Osteocyte (in vitro differentiated cells): ENCODE results near the gene ABHD17C. TPM values are rescaled to one million over a fixed set of nuclear protein-coding genes. Genes with fewer than 3 reads are reported as not detected.

Experiments used
- DNase-seq: peaks from one replicate; pipeline ENCODE4 v3.0.0; 2021; ENCODE audit warnings: mixed read lengths; ENCODE audit not compliant: unreplicated experiment; ENCODE audit errors: extremely low spot score
- H3K27ac Mint-ChIP-seq: one replicate; pipeline ENCODE4 v1.8.0; 2021; ENCODE audit warnings: mild to moderate bottlenecking, mixed read lengths; ENCODE audit not compliant: unreplicated experiment
- H3K27me3 Mint-ChIP-seq: one replicate; pipeline ENCODE4 v1.8.0; 2021; ENCODE audit warnings: mixed read lengths; ENCODE audit not compliant: unreplicated experiment
- H3K36me3 Mint-ChIP-seq: one replicate; pipeline ENCODE4 v1.8.0; 2021; ENCODE audit warnings: mixed read lengths; ENCODE audit not compliant: unreplicated experiment
- H3K4me1 Mint-ChIP-seq: one replicate; pipeline ENCODE4 v1.8.0; 2021; ENCODE audit warnings: mixed read lengths; ENCODE audit not compliant: unreplicated experiment
- H3K4me3 Mint-ChIP-seq: one replicate; pipeline ENCODE4 v1.8.0; 2021; ENCODE audit warnings: mild to moderate bottlenecking, moderate library complexity, mixed read lengths; ENCODE audit not compliant: unreplicated experiment
- H3K9me3 Mint-ChIP-seq: one replicate; pipeline ENCODE4 v1.8.0; 2021; ENCODE audit warnings: mixed read lengths; ENCODE audit not compliant: unreplicated experiment
- total RNA-seq: library from RNA; stranded (reverse); gene quantifications from 2 replicates; pipeline ENCODE4 v1.2.1, GENCODE V29; 2021
- TF ChIP-seq, protein P1 (sequence below): fragments of 200-600 bp; sonication (generic); IDR thresholded peaks from 2 replicates; pipeline ENCODE4 v1.5.0; 2021; ENCODE audit warnings: antibody characterized with exemption, mild to moderate bottlenecking, moderate library complexity

Gene ABHD17C
- total RNA-seq, 1 donor from 2014 or later: 14.4 TPM

DNA sequence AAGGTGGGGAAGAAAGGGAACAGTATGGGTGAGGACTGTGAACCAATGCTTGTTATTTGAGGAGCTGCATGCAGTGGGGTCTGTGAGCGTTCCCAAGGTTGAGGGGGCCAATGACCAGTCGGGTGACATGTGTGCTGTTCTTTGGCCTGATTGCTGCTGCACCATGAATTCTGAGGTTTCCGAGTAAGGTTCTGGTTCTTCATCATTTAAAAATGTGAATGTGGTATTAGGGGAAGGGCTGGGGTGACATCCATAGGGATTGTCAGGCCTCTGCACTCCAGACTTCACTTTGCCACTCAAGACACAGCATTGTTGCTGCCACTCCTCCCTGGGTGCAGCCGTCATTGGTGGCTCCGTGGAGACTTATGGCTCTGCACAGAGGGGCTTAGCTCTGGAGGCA is 32.5 kb downstream of the ABHD17C start:
- Mint-ChIP-seq H3K4me3 (no peak overlapping the region), H3K27me3 (no peaks in the 10 kb centered on the region), H3K27ac (no peak overlapping the region), H3K36me3 (peaks cover 6% of the 10 kb centered on the region), H3K4me1 (peaks cover 11% of the 10 kb centered on the region), H3K9me3 (no peaks in the 10 kb centered on the region)
- TF ChIP-seq, protein P1, sequence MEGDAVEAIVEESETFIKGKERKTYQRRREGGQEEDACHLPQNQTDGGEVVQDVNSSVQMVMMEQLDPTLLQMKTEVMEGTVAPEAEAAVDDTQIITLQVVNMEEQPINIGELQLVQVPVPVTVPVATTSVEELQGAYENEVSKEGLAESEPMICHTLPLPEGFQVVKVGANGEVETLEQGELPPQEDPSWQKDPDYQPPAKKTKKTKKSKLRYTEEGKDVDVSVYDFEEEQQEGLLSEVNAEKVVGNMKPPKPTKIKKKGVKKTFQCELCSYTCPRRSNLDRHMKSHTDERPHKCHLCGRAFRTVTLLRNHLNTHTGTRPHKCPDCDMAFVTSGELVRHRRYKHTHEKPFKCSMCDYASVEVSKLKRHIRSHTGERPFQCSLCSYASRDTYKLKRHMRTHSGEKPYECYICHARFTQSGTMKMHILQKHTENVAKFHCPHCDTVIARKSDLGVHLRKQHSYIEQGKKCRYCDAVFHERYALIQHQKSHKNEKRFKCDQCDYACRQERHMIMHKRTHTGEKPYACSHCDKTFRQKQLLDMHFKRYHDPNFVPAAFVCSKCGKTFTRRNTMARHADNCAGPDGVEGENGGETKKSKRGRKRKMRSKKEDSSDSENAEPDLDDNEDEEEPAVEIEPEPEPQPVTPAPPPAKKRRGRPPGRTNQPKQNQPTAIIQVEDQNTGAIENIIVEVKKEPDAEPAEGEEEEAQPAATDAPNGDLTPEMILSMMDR: no peak
- DNase-seq: no peak

DNA sequence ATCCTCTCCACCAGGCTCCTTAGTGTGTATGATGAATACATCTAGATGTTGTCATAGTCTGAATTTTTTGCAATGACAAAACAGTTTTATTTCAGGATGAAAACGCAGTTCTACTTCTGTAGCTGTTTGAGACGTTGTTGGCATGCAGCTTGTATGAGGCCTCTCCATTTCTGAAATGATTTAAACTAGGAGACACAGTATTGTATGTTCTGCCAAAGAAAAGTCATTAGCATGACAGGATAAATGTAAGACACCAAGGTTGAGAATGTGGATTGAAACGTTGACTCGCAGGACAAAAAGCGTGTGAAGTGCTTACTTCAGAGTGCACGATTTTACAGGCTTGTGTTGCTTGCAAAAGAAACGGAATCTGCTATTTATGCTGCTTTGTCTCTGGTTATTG is 35.3 kb downstream of the ABHD17C start:
- H3K9me3 Mint-ChIP-seq: no peaks in the 10 kb centered on the region
- DNase-seq: no peak
- TF ChIP-seq, protein P1: no peak
- H3K4me3 Mint-ChIP-seq: no peak overlapping the region
- H3K27me3 Mint-ChIP-seq: no peaks in the 10 kb centered on the region
- H3K27ac Mint-ChIP-seq: no peak overlapping the region
- H3K4me1 Mint-ChIP-seq: peaks cover 11% of the 10 kb centered on the region
- peaks cover 6% of the 10 kb centered on the region for H3K36me3 Mint-ChIP-seq

DNA sequence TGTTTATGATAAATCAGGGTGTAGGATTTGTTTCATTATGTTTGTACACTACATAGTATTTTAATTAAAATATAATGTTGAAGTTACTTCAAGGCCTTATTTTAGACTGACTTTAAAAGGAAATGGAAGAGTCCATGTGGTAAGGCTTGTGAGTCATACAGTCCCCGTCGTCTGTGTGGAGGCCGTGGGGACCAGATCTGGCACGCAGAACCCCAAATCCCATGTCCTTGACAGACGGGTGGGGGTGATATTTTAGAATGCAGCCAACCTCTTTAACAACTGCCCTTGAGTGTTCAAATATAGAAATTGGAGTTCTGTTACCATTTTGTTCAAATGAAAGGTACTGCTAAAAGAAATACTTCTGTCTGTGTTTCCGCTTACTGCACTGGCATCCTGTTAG is 35.8 kb downstream of the ABHD17C start:
- no peaks in the 10 kb centered on the region for H3K27me3 Mint-ChIP-seq
- no peak overlapping the region for H3K27ac Mint-ChIP-seq
- H3K4me1 Mint-ChIP-seq: peaks cover 14% of the 10 kb centered on the region
- peaks cover 10% of the 10 kb centered on the region for H3K36me3 Mint-ChIP-seq
- no peak for DNase-seq
- H3K4me3 Mint-ChIP-seq: no peak overlapping the region
- H3K9me3 Mint-ChIP-seq: no peaks in the 10 kb centered on the region
- TF ChIP-seq, protein P1: no peak

DNA sequence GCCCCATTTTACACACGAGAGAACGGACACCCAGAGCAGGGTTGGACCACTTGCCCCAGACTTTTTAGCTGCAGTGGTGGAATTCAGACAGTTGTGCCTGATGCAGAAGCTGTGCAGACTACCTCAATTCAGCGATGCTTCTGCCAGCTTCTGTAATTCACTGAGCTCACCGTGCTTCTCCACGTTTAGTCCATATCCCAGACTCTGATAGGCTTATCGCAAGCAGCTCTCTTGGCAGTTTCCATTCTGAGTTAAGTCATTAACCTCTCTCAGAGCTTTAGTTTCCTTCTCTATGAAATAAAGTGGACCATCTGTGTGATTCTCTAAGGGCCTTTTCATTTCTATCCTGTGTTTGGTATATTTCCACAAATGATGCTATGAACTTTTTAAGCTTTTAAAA is 37.1 kb downstream of the ABHD17C start:
- TF ChIP-seq, protein P1: no peak
- no peaks in the 10 kb centered on the region for H3K9me3 Mint-ChIP-seq
- H3K4me1 Mint-ChIP-seq: peaks cover 10% of the 10 kb centered on the region
- H3K36me3 Mint-ChIP-seq: peaks cover 4% of the 10 kb centered on the region
- no peak for DNase-seq
- no peak overlapping the region for H3K27ac Mint-ChIP-seq
- no peak overlapping the region for H3K4me3 Mint-ChIP-seq
- no peaks in the 10 kb centered on the region for H3K27me3 Mint-ChIP-seq

DNA sequence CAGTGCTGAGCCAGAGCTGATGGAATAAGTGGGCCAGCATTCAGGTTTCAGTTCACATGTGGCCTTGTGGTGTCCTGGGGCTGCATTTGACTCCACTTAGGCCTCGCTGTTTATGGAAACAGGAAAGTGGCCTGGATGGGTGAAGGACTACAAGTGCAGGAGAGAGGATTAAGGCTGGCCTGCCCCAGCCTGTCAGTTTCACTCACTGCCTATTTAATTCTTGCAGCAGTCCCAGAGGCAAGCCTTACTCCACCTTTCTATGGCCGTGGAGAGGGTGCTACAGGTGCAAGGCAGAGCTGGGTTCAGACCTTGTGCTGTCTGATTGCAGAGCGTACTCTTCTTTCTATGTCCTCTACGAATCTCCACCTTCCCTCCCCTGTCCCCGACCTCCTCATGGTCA is 37.7 kb downstream of the ABHD17C start:
- H3K36me3 Mint-ChIP-seq: peaks cover 7% of the 10 kb centered on the region
- no peaks in the 10 kb centered on the region for H3K9me3 Mint-ChIP-seq
- H3K4me3 Mint-ChIP-seq: no peak overlapping the region
- H3K27me3 Mint-ChIP-seq: no peaks in the 10 kb centered on the region
- peaks cover 7% of the 10 kb centered on the region for H3K4me1 Mint-ChIP-seq
- H3K27ac Mint-ChIP-seq: no peak overlapping the region
- TF ChIP-seq, protein P1: no peak
- no peak for DNase-seq
